ENCODE measurements around the gene FIGN.

The FIGN gene

DNA sequence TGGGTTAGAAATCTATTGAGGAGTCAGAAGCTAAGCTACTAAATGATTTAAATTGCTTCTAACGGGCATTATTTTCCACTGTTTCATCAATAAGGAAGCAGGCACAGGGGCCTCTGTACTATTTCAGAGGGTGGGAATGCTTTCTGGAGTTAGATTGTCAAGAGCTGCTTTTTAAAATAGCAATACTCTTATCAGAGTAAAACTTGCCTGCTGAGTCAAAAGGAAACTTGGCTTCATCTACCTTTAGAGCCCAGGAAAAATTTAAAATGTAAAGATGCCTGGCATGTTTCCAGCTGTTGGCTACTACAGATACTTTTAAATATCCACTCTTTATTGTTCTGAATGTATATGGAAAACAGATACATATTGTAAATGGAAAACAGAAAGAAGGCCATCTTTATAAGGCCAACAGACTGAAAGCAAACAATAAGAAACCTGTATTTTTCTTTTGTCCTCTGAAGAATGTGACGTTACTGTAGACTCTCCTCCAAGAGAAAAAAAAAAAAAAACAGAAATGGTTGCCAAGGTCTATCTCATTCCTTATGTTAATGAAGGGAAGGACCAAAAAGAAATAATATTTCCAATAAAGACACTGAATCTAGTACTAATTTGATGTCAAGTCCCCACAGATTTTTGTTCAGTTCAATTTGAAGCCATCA lies 79.1 kb downstream of the FIGN start:
- TF ChIP-seq, protein P1, sequence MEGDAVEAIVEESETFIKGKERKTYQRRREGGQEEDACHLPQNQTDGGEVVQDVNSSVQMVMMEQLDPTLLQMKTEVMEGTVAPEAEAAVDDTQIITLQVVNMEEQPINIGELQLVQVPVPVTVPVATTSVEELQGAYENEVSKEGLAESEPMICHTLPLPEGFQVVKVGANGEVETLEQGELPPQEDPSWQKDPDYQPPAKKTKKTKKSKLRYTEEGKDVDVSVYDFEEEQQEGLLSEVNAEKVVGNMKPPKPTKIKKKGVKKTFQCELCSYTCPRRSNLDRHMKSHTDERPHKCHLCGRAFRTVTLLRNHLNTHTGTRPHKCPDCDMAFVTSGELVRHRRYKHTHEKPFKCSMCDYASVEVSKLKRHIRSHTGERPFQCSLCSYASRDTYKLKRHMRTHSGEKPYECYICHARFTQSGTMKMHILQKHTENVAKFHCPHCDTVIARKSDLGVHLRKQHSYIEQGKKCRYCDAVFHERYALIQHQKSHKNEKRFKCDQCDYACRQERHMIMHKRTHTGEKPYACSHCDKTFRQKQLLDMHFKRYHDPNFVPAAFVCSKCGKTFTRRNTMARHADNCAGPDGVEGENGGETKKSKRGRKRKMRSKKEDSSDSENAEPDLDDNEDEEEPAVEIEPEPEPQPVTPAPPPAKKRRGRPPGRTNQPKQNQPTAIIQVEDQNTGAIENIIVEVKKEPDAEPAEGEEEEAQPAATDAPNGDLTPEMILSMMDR (IDR thresholded peaks at IDR 0.05; ENCODE audit: insufficient read depth, low read length, poor library complexity, severe bottlenecking): no peak
- no peak for DNase-seq (ENCODE audit: extremely low read depth, insufficient read length)
- H3K4me3 ChIP-seq (replicated peaks; ENCODE audit: low read depth, low read length): no peak overlapping the region
- H3K36me3 ChIP-seq (ENCODE audit: control insufficient read depth, insufficient read depth, low read length): no peaks in the 10 kb centered on the region
- no peaks in the 10 kb centered on the region for H3K27me3 ChIP-seq (replicated peaks; ENCODE audit: control insufficient read depth, insufficient read depth, low read length)

DNA sequence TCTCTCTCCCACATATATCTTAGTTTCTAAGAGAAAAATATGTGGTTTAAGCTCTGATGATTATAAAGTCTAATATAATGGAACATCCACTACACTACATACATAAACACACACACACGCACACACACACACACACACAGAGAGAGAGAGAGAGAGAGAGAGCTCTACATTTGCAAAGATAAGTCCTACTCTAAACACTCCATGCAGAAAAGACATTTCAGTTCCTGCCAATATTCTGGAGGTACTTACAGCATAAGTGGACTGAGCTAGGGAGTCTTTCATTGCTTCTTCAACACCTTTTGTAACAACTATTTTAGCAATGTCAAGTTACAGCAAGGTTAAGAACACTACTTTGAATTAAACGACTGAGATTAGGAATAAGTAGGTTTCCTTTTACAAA lies 80.1 kb downstream of the FIGN start:
- H3K27me3 ChIP-seq (replicated peaks; ENCODE audit: control insufficient read depth, insufficient read depth, low read length): no peaks in the 10 kb centered on the region
- no peak for DNase-seq (ENCODE audit: extremely low read depth, insufficient read length)
- H3K36me3 ChIP-seq (ENCODE audit: control insufficient read depth, insufficient read depth, low read length): no peaks in the 10 kb centered on the region
- TF ChIP-seq, protein P1 (IDR thresholded peaks at IDR 0.05; ENCODE audit: insufficient read depth, low read length, poor library complexity, severe bottlenecking): no peak
- H3K4me3 ChIP-seq (replicated peaks; ENCODE audit: low read depth, low read length): no peak overlapping the region

DNA sequence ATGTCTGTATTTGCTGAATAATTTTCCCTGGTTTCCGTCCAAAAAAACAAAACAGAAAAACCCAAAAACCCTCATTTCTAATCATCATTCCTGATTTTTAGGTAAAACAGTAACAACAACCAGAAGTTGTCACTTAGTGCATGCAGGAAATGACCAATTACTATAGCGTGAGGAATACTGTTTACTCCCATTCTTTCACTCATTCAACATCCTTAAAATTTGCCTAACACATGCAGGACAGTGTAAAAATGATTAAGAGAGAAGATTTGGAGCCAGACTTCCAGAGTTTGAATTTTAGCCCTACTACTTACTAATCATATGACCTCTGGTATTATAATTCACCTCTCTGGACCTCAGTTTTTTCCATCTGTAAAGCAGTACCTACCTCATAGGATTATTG lies 83.1 kb downstream of the FIGN start:
- TF ChIP-seq, protein P1 (IDR thresholded peaks at IDR 0.05; ENCODE audit: insufficient read depth, low read length, poor library complexity, severe bottlenecking): no peak
- no peaks in the 10 kb centered on the region for H3K27me3 ChIP-seq (replicated peaks; ENCODE audit: control insufficient read depth, insufficient read depth, low read length)
- DNase-seq (ENCODE audit: extremely low read depth, insufficient read length): no peak
- no peaks in the 10 kb centered on the region for H3K36me3 ChIP-seq (ENCODE audit: control insufficient read depth, insufficient read depth, low read length)
- H3K4me3 ChIP-seq (replicated peaks; ENCODE audit: low read depth, low read length): no peak overlapping the region

DNA sequence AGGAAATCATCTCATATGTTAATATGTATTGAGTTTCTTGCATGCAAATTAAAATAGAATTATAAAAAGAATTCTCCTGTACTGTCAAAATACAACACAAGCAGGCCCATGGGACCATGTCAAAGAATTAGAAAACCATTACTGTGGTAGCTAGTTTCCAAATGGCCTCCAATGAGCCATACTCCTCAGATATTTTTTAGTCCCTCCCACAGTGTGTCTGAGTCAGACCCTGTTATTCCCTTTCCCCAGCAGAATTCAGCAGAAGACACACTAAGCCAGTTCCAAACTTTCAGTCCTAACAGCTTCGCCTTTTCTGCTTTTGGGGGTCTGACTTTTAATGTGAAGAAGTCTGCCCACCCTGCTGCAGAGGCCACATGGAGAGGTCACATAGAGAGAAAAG lies 86.7 kb downstream of the FIGN start:
- TF ChIP-seq, protein P1 (IDR thresholded peaks at IDR 0.05; ENCODE audit: insufficient read depth, low read length, poor library complexity, severe bottlenecking): no peak
- H3K4me3 ChIP-seq (replicated peaks; ENCODE audit: low read depth, low read length): no peak overlapping the region
- no peaks in the 10 kb centered on the region for H3K27me3 ChIP-seq (replicated peaks; ENCODE audit: control insufficient read depth, insufficient read depth, low read length)
- H3K36me3 ChIP-seq (ENCODE audit: control insufficient read depth, insufficient read depth, low read length): no peaks in the 10 kb centered on the region
- no peak for DNase-seq (ENCODE audit: extremely low read depth, insufficient read length)

DNA sequence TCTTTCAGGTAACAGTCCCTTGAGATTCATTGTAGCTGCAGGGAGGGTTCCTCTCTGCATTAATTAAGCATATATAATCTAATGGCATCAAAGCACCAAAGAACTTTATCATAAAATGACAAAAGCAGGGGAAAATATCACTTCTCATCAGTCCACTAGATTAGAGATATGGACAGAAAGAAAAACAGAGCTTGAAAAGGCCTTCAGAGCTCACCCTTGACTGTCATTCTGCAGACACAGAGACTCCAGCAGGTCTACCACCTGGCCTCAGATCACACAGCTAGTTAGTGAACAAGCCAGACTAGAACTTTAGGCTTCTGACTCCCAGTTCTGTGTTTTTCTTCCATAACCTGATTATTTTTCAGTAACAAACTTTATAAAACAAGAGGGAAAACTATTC lies 88.5 kb downstream of the FIGN start:
- no peak for DNase-seq (ENCODE audit: extremely low read depth, insufficient read length)
- Histone ChIP-seq H3K36me3 (ENCODE audit: control insufficient read depth, insufficient read depth, low read length) (no peaks in the 10 kb centered on the region), H3K4me3 (replicated peaks; ENCODE audit: low read depth, low read length) (no peak overlapping the region), H3K27me3 (replicated peaks; ENCODE audit: control insufficient read depth, insufficient read depth, low read length) (no peaks in the 10 kb centered on the region)
- TF ChIP-seq, protein P1 (IDR thresholded peaks at IDR 0.05; ENCODE audit: insufficient read depth, low read length, poor library complexity, severe bottlenecking): no peak

DNA sequence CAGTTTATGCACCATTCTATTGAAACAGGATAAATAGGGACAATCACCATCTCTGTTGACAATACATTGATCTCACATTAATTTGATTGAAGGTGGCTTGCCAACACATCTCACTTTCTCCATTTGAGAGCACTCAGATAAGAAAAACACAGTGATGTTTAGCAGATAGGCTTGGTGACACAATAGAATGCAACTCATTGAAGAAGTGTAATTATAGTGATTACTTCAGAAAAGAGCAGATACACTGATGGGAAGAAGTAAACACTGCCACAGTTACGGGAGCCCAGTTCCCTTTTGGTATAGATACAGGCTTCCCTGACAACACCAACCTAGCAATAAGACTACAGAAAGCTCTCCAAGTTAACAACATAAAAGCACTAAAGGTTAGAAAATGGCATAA lies 89.1 kb downstream of the FIGN start:
- H3K27me3 ChIP-seq (replicated peaks; ENCODE audit: control insufficient read depth, insufficient read depth, low read length): no peaks in the 10 kb centered on the region
- H3K36me3 ChIP-seq (ENCODE audit: control insufficient read depth, insufficient read depth, low read length): no peaks in the 10 kb centered on the region
- no peak overlapping the region for H3K4me3 ChIP-seq (replicated peaks; ENCODE audit: low read depth, low read length)
- TF ChIP-seq, protein P1 (IDR thresholded peaks at IDR 0.05; ENCODE audit: insufficient read depth, low read length, poor library complexity, severe bottlenecking): no peak
- no peak for DNase-seq (ENCODE audit: extremely low read depth, insufficient read length)

Measured in GM06990 (cell line).